SH-SY5Y (cell line): ENCODE results near the gene ABTB2.

Experiments used
- GATA2 ChIP-seq: IDR thresholded peaks from 2 replicates; pipeline ENCODE4 v1.6.1; 2011; ENCODE audit warnings: mild to moderate bottlenecking, low read depth, low read length
- GATA3 ChIP-seq: IDR thresholded peaks from 2 replicates; pipeline ENCODE4 v1.6.1; 2011; ENCODE audit warnings: low read depth, mild to moderate bottlenecking, low read length, moderate library complexity

DNA sequence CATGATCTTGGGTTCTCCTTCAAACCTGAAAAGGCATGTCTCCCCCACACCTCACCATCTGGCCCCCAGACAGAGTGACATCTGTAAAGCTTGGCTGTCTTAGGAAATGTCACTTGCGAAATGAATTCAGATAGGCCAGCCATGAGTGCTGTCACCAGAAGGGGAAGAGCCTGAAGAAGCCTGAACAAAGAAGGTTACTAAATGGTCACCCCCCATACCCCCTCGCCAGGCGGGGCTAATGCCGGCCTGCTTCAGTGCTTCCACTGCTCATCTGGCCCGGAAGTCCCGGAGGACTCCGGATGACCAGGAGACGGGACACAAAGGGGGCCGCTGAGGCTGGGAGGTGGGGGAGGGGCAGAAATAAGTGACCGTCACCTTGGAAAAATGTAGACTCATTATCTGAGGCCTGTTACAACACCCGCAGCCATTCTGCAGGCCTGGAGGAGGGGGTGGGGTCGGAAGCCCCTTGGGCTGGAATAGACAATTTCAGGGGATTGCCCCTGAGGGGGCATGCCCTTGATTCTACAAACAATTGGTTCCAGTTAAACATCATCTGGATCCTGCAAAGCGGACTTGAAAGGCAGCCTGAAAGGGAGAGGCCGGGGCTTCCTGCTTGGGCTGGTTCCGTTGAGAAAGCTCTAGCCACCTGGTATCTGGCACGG lies 209.2 kb downstream of the ABTB2 start:
- TF ChIP-seq GATA2: no peak
- TF ChIP-seq GATA3: no peak
